A549 (cell line): ENCODE data around the gene CELA3B.
"Not testable (repeated sequence)": the region's sequence is repeated elsewhere in the genome, so short reads cannot be mapped to it uniquely, and the experiment has no call there.

Experiments used
- CEBPB ChIP-seq, 2 experiments: fragments of >200 bp in 1 of 2; sonication (Bioruptor Twin) in 1 of 2; formaldehyde crosslinking in 1 of 2; IDR thresholded peaks; 2 replicates each; pipeline ENCODE4 v1.6.1; 2012 to 2016
- CHD4 ChIP-seq: fragments of 200-600 bp; sonication (generic); IDR thresholded peaks from 2 replicates; pipeline ENCODE4 v1.6.1; 2016; ENCODE audit warnings: antibody characterized with exemption, mild to moderate bottlenecking, borderline replicate concordance
- EP300 ChIP-seq, 2 experiments: fragments of >200 bp; sonication (Bioruptor Twin); formaldehyde crosslinking; IDR thresholded peaks; 2 replicates in 1 of 2; 3 replicates in 1 of 2; pipeline ENCODE4 v1.6.1; 2016 to 2017
- HDAC2 ChIP-seq: fragments of 200-600 bp; sonication (generic); IDR thresholded peaks from 2 replicates; pipeline ENCODE4 v1.6.1; 2016
- MAZ ChIP-seq: fragments of 150-350 bp; IDR thresholded peaks from 2 replicates; pipeline ENCODE4 v1.6.1; 2014; ENCODE audit warnings: antibody characterized with exemption, low read depth, low read length, borderline replicate concordance
- POLR2A ChIP-seq: IDR thresholded peaks from 2 replicates; pipeline ENCODE4 v1.6.1; 2012; ENCODE audit warnings: mild to moderate bottlenecking, low read length
- RAD21 ChIP-seq, 2 experiments: fragments of >200 bp in 1 of 2; sonication (Bioruptor Twin) in 1 of 2; formaldehyde crosslinking in 1 of 2; IDR thresholded peaks in 1 of 2; conservative IDR thresholded peaks in 1 of 2; 2 replicates in 1 of 2; 3 replicates in 1 of 2; pipeline ENCODE4 v1.6.1; 2012 to 2018; ENCODE audit warnings: inconsistent platforms in 1 of 2
- RARB ChIP-seq: fragments of 250-450 bp; sonication (Bioruptor Pico); IDR thresholded peaks from 2 replicates; pipeline ENCODE4 v1.8.0; 2021; ENCODE audit warnings: mild to moderate bottlenecking, moderate library complexity
- SMC3 ChIP-seq: fragments of >200 bp; sonication (Bioruptor Twin); formaldehyde crosslinking; IDR thresholded peaks from 3 replicates; pipeline ENCODE4 v1.6.1; 2018; ENCODE audit warnings: inconsistent platforms
- TFCP2L1 ChIP-seq: fragments of 250-450 bp; sonication (Bioruptor Pico); IDR thresholded peaks from 2 replicates; pipeline ENCODE4 v1.5.0; 2021; ENCODE audit warnings: mild to moderate bottlenecking
- TP53 ChIP-seq: fragments of 250-450 bp; sonication (Bioruptor Pico); IDR thresholded peaks from 2 replicates; pipeline ENCODE4 v1.5.0; 2021; ENCODE audit warnings: mild to moderate bottlenecking, moderate library complexity
- ZNF302 ChIP-seq: fragments of 250-450 bp; sonication (Bioruptor Pico); IDR thresholded peaks from 2 replicates; pipeline ENCODE4 v1.9.0; 2021; ENCODE audit warnings: inconsistent platforms, mild to moderate bottlenecking, moderate library complexity
- TF ChIP-seq, protein P1 (sequence below): IDR thresholded peaks from 2 replicates; pipeline ENCODE4 v1.6.1; 2012
- TF ChIP-seq, protein P2 (sequence below): fragments of >200 bp; sonication (Bioruptor Twin); formaldehyde crosslinking; IDR thresholded peaks from 3 replicates; pipeline ENCODE4 v1.5.1; 2016

DNA sequence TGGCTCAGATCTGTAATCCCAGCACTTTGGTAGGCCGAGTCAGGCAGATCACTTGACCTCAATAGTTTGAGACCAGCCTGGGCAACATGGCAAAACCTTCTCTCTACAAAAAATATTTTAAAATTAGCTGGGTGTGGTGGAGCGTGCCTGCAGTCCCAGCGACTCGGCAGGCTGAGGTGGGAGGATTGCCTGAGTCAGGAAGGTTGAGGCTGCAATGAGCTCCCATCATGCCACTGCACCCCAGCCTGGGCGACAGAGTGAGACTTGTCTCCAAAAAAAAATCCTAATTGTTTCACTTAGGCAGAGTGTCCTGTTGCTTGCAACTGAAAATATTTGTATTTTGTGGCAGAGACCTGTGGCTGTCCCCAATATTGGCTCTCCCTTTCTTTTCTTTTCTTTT is 7.8 kb upstream of the CELA3B start:
- TF ChIP-seq HDAC2; POLR2A; CHD4; EP300 (IDR thresholded peaks at IDR 0.05); CEBPB (IDR thresholded peaks at IDR 0.05); RAD21 (conservative IDR thresholded peaks at IDR 0.05 in 1 of 2, IDR thresholded peaks at IDR 0.05 in 1 of 2); TP53 (CRISPR knock-in tag); TFCP2L1 (CRISPR knock-in tag); MAZ; ZNF302 (CRISPR knock-in tag); SMC3; RARB (CRISPR knock-in tag): not testable (repeated sequence)
- TF ChIP-seq, protein P1, sequence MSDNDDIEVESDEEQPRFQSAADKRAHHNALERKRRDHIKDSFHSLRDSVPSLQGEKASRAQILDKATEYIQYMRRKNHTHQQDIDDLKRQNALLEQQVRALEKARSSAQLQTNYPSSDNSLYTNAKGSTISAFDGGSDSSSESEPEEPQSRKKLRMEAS, result not testable (repeated sequence)
- TF ChIP-seq, protein P2, sequence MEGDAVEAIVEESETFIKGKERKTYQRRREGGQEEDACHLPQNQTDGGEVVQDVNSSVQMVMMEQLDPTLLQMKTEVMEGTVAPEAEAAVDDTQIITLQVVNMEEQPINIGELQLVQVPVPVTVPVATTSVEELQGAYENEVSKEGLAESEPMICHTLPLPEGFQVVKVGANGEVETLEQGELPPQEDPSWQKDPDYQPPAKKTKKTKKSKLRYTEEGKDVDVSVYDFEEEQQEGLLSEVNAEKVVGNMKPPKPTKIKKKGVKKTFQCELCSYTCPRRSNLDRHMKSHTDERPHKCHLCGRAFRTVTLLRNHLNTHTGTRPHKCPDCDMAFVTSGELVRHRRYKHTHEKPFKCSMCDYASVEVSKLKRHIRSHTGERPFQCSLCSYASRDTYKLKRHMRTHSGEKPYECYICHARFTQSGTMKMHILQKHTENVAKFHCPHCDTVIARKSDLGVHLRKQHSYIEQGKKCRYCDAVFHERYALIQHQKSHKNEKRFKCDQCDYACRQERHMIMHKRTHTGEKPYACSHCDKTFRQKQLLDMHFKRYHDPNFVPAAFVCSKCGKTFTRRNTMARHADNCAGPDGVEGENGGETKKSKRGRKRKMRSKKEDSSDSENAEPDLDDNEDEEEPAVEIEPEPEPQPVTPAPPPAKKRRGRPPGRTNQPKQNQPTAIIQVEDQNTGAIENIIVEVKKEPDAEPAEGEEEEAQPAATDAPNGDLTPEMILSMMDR, result not testable (repeated sequence)
